ENCODE results near the gene ZNF827. TPM values are rescaled to one million over a fixed set of nuclear protein-coding genes. Genes with fewer than 3 reads are reported as not detected.

The ZNF827 gene
- total RNA-seq, 2 donors from 2014 or later = 26.0 to 39.0 TPM

GRCh38 chr4:145865274-145865941 is 73.2 kb downstream of the ZNF827 start:
- Mint-ChIP-seq H3K4me3 (no peak overlapping the region), H3K36me3 (ENCODE audit: insufficient read depth in 2 of 2) (peaks cover 0 to 8% of the 10 kb centered on the region in 2 donors), H3K4me1 (ENCODE audit: low read depth) (peaks cover 37% of the 10 kb centered on the region), H3K27ac (no peak overlapping the region), H3K27me3 (ENCODE audit: low read depth) (no peaks in the 10 kb centered on the region), H3K9me3 (no peaks in the 10 kb centered on the region)
- no peak for DNase-seq
- no peak for ATAC-seq (replicated peaks in 1 of 2)

- Mint-ChIP-seq H3K36me3 (ENCODE audit: insufficient read depth in 2 of 2) (peaks cover 0 to 12% of the 10 kb centered on the region in 2 donors), H3K27me3 (ENCODE audit: low read depth) (no peaks in the 10 kb centered on the region), H3K4me3 (no peak overlapping the region), H3K9me3 (no peaks in the 10 kb centered on the region), H3K27ac (peak overlapping the region; percentile 8), H3K4me1 (ENCODE audit: low read depth) (peaks cover 24% of the 10 kb centered on the region)
- ATAC-seq (replicated peaks in 1 of 2) (no peak), DNase-seq (no peak)
Observed at GRCh38 chr4:145863191-145863590, 75.4 kb downstream of the ZNF827 start.

- Mint-ChIP-seq H3K36me3 (ENCODE audit: insufficient read depth in 2 of 2) (peaks cover 0 to 13% of the 10 kb centered on the region in 2 donors), H3K4me1 (ENCODE audit: low read depth) (peaks cover 24% of the 10 kb centered on the region), H3K9me3 (no peaks in the 10 kb centered on the region), H3K4me3 (no peak overlapping the region), H3K27ac (peak overlapping the region; percentile 82), H3K27me3 (ENCODE audit: low read depth) (no peaks in the 10 kb centered on the region)
- ATAC-seq (replicated peaks in 1 of 2) = no peak
- DNase-seq = no peak
Observed at GRCh38 chr4:145861336-145862318, 77.0 kb downstream of the ZNF827 start.

GRCh38 chr4:145860897-145861296 is 77.7 kb downstream of the ZNF827 start:
- ATAC-seq (replicated peaks in 1 of 2) = no peak
- Mint-ChIP-seq H3K4me1 (ENCODE audit: low read depth) (peaks cover 20% of the 10 kb centered on the region), H3K36me3 (ENCODE audit: insufficient read depth in 2 of 2) (peaks cover 0 to 13% of the 10 kb centered on the region in 2 donors), H3K4me3 (no peak overlapping the region), H3K9me3 (no peaks in the 10 kb centered on the region), H3K27ac (no peak overlapping the region), H3K27me3 (ENCODE audit: low read depth) (no peaks in the 10 kb centered on the region)
- no peak for DNase-seq

GRCh38 chr4:145860446-145860845 is 78.2 kb downstream of the ZNF827 start:
- H3K27ac Mint-ChIP-seq = no peak overlapping the region
- H3K4me1 Mint-ChIP-seq (ENCODE audit: low read depth) = peaks cover 16% of the 10 kb centered on the region
- H3K27me3 Mint-ChIP-seq (ENCODE audit: low read depth) = no peaks in the 10 kb centered on the region
- no peak for ATAC-seq (replicated peaks in 1 of 2)
- H3K36me3 Mint-ChIP-seq (ENCODE audit: insufficient read depth in 2 of 2) = peaks cover 0 to 13% of the 10 kb centered on the region in 2 donors
- no peak for DNase-seq
- no peak overlapping the region for H3K4me3 Mint-ChIP-seq
- no peaks in the 10 kb centered on the region for H3K9me3 Mint-ChIP-seq

GRCh38 chr4:145859926-145860325 is 78.7 kb downstream of the ZNF827 start:
- Mint-ChIP-seq H3K4me3 (no peak overlapping the region), H3K9me3 (no peaks in the 10 kb centered on the region), H3K4me1 (ENCODE audit: low read depth) (peaks cover 14% of the 10 kb centered on the region), H3K27ac (no peak overlapping the region), H3K27me3 (ENCODE audit: low read depth) (no peaks in the 10 kb centered on the region), H3K36me3 (ENCODE audit: insufficient read depth in 2 of 2) (peaks cover 0 to 13% of the 10 kb centered on the region in 2 donors)
- no peak for DNase-seq
- ATAC-seq (replicated peaks in 1 of 2) = no peak

GRCh38 chr4:145859426-145859825 is 79.2 kb downstream of the ZNF827 start:
- no peak overlapping the region for H3K27ac Mint-ChIP-seq
- H3K9me3 Mint-ChIP-seq = no peaks in the 10 kb centered on the region
- DNase-seq (no peak), ATAC-seq (replicated peaks in 1 of 2) (no peak)
- no peaks in the 10 kb centered on the region for H3K27me3 Mint-ChIP-seq (ENCODE audit: low read depth)
- H3K4me3 Mint-ChIP-seq = no peak overlapping the region
- peaks cover 14% of the 10 kb centered on the region for H3K4me1 Mint-ChIP-seq (ENCODE audit: low read depth)
- H3K36me3 Mint-ChIP-seq (ENCODE audit: insufficient read depth in 2 of 2) = peaks cover 0 to 13% of the 10 kb centered on the region in 2 donors

GRCh38 chr4:145852256-145852839 is 86.3 kb downstream of the ZNF827 start:
- H3K27ac Mint-ChIP-seq = no peak overlapping the region

GRCh38 chr4:145851511-145852201 is 87.0 kb downstream of the ZNF827 start:
- Mint-ChIP-seq H3K9me3 (no peaks in the 10 kb centered on the region), H3K27ac (no peak overlapping the region), H3K4me3 (no peak overlapping the region), H3K36me3 (ENCODE audit: insufficient read depth in 2 of 2) (peaks cover 0 to 13% of the 10 kb centered on the region in 2 donors), H3K4me1 (ENCODE audit: low read depth) (no peaks in the 10 kb centered on the region), H3K27me3 (ENCODE audit: low read depth) (no peaks in the 10 kb centered on the region)
- ATAC-seq (replicated peaks in 1 of 2) (no peak), DNase-seq (no peak)

More at GRCh38 chr4:145852256-145852839, 86.3 kb downstream of the ZNF827 start:
- no peak overlapping the region for H3K4me3 Mint-ChIP-seq
- no peaks in the 10 kb centered on the region for H3K9me3 Mint-ChIP-seq
- no peak for DNase-seq
- no peak for ATAC-seq (replicated peaks in 1 of 2)
- H3K36me3 Mint-ChIP-seq (ENCODE audit: insufficient read depth in 2 of 2) = peaks cover 0 to 15% of the 10 kb centered on the region in 2 donors
- H3K27me3 Mint-ChIP-seq (ENCODE audit: low read depth) = no peaks in the 10 kb centered on the region
- no peaks in the 10 kb centered on the region for H3K4me1 Mint-ChIP-seq (ENCODE audit: low read depth)

- Mint-ChIP-seq H3K27me3 (ENCODE audit: low read depth) (no peaks in the 10 kb centered on the region), H3K27ac (no peak overlapping the region), H3K4me1 (ENCODE audit: low read depth) (peaks cover 23% of the 10 kb centered on the region), H3K36me3 (ENCODE audit: insufficient read depth in 2 of 2) (peaks cover 6 to 33% of the 10 kb centered on the region in 2 donors), H3K4me3 (no peak overlapping the region), H3K9me3 (no peaks in the 10 kb centered on the region)
- DNase-seq (no peak), ATAC-seq (replicated peaks in 1 of 2) (no peak)
Observed at GRCh38 chr4:145847764-145848163, 90.9 kb downstream of the ZNF827 start.

GRCh38 chr4:145845118-145845517 is 93.5 kb downstream of the ZNF827 start:
- H3K27ac Mint-ChIP-seq = no peak overlapping the region
- H3K27me3 Mint-ChIP-seq (ENCODE audit: low read depth) = no peaks in the 10 kb centered on the region
- no peak for DNase-seq
- no peaks in the 10 kb centered on the region for H3K9me3 Mint-ChIP-seq
- ATAC-seq (replicated peaks in 1 of 2) = no peak
- no peak overlapping the region for H3K4me3 Mint-ChIP-seq
- H3K4me1 Mint-ChIP-seq (ENCODE audit: low read depth) = peaks cover 23% of the 10 kb centered on the region
- peaks cover 11 to 46% of the 10 kb centered on the region in 2 donors for H3K36me3 Mint-ChIP-seq (ENCODE audit: insufficient read depth in 2 of 2)

- H3K27me3 Mint-ChIP-seq (ENCODE audit: low read depth) = no peaks in the 10 kb centered on the region
- no peak for ATAC-seq (replicated peaks in 1 of 2)
- no peaks in the 10 kb centered on the region for H3K9me3 Mint-ChIP-seq
- peaks cover 23% of the 10 kb centered on the region for H3K4me1 Mint-ChIP-seq (ENCODE audit: low read depth)
- peaks cover 11 to 46% of the 10 kb centered on the region in 2 donors for H3K36me3 Mint-ChIP-seq (ENCODE audit: insufficient read depth in 2 of 2)
- peak overlapping the region; percentile 5 for H3K27ac Mint-ChIP-seq
- H3K4me3 Mint-ChIP-seq = no peak overlapping the region
- DNase-seq = no peak
Observed at GRCh38 chr4:145843639-145844038, 95.0 kb downstream of the ZNF827 start.

All from activated T-cell treated with anti-CD3 and anti-CD28 coated beads, Interleukin-2, amount 50 U/mL, for 72 hours (primary cell).